Fibroblast of skin of back (primary cell): Measurements from ENCODE around the gene DLG2.
A peak's percentile ranks its signal among the peaks of the same experiment; 100 is the strongest.

ENCODE experiments used
- DNase-seq: peaks from one replicate; pipeline ENCODE4 v3.0.0-alpha.2; 2013

Gene DLG2

GRCh38 chr11:84247129-84247528 lies 1380.0 kb downstream of the DLG2 start:
- DNase-seq, result no peak

- no peak for DNase-seq
Observed at GRCh38 chr11:84243629-84244263, 1383.4 kb downstream of the DLG2 start.

GRCh38 chr11:84241343-84242131 lies 1385.6 kb downstream of the DLG2 start:
- DNase-seq, result no peak

- no peak for DNase-seq
Observed at GRCh38 chr11:84240847-84241246, 1386.3 kb downstream of the DLG2 start.

GRCh38 chr11:84236436-84236835 lies 1390.7 kb downstream of the DLG2 start:
- no peak for DNase-seq

- DNase-seq, result no peak
Observed at GRCh38 chr11:84234462-84235202, 1392.5 kb downstream of the DLG2 start.

GRCh38 chr11:84234011-84234410 lies 1393.1 kb downstream of the DLG2 start:
- DNase-seq, result no peak

GRCh38 chr11:84232511-84232910 lies 1394.6 kb downstream of the DLG2 start:
- no peak for DNase-seq

- no peak for DNase-seq
Observed at GRCh38 chr11:84230402-84230801, 1396.7 kb downstream of the DLG2 start.

- DNase-seq, result no peak
Observed at GRCh38 chr11:84227970-84228665, 1399.0 kb downstream of the DLG2 start.

GRCh38 chr11:84224042-84224441 lies 1403.1 kb downstream of the DLG2 start:
- no peak for DNase-seq

- DNase-seq, result no peak
Observed at GRCh38 chr11:84218318-84218717, 1408.8 kb downstream of the DLG2 start.

- DNase-seq, result no peak
Observed at GRCh38 chr11:84215672-84216071, 1411.5 kb downstream of the DLG2 start.

- DNase-seq, result no peak
Observed at GRCh38 chr11:84214557-84214956, 1412.6 kb downstream of the DLG2 start.

GRCh38 chr11:84212468-84213390 lies 1414.4 kb downstream of the DLG2 start:
- no peak for DNase-seq

GRCh38 chr11:84211896-84212295 lies 1415.2 kb downstream of the DLG2 start:
- no peak for DNase-seq

GRCh38 chr11:84194696-84195095 lies 1432.4 kb downstream of the DLG2 start:
- DNase-seq, result no peak

GRCh38 chr11:84193706-84194105 lies 1433.4 kb downstream of the DLG2 start:
- no peak for DNase-seq

- DNase-seq, result no peak
Observed at GRCh38 chr11:84188521-84188920, 1438.6 kb downstream of the DLG2 start.

- DNase-seq, result no peak
Observed at GRCh38 chr11:84173078-84173477, 1454.1 kb downstream of the DLG2 start.

- peak; percentile 42 for DNase-seq
Observed at GRCh38 chr11:84165139-84165538, 1462.0 kb downstream of the DLG2 start.

- peak; percentile 6 for DNase-seq
Observed at GRCh38 chr11:84164728-84165127, 1462.4 kb downstream of the DLG2 start.
